Testis (tissue), 3 donors: ENCODE data around the gene ADK. TPM values are rescaled to one million over a fixed set of nuclear protein-coding genes. Genes with fewer than 3 reads are reported as not detected.
"Not testable (repeated sequence)": the region's sequence is repeated elsewhere in the genome, so short reads cannot be mapped to it uniquely, and the experiment has no call there.

Experiments used
- DNase-seq: peaks from one replicate; pipeline ENCODE4 v3.0.0-alpha.2; 2019
- H3K27ac ChIP-seq, 2 donors: fragments of 200-600 bp; sonication (generic); one replicate each; pipeline ENCODE4 v1.5.1; 2019
- H3K27me3 ChIP-seq: fragments of 200-600 bp; sonication (generic); one replicate; pipeline ENCODE4 v1.5.1; 2019
- H3K36me3 ChIP-seq: fragments of 200-600 bp; sonication (generic); one replicate; pipeline ENCODE4 v1.5.1; 2017; ENCODE audit warnings: low read depth; ENCODE audit errors: missing control alignments
- H3K4me1 ChIP-seq: fragments of 200-600 bp; sonication (generic); one replicate; pipeline ENCODE4 v1.5.1; 2019
- H3K4me3 ChIP-seq, 2 donors: fragments of 200-600 bp; sonication (generic); one replicate each; pipeline ENCODE4 v1.5.1; 2017 to 2019
- H3K9me3 ChIP-seq: fragments of 200-600 bp; sonication (generic); one replicate; pipeline ENCODE4 v1.5.1; 2017
- POLR2A ChIP-seq: fragments of 450-650 bp; IDR thresholded peaks from one replicate; pipeline ENCODE4 v1.6.1; 2017; ENCODE audit warnings: antibody characterized with exemption, mild to moderate bottlenecking, moderate library complexity
- WGBS, 2 donors: methylation state at CpG; one replicate each; pipeline ENCODE4 v1.1.5; 2018; 5-methylcytosine and 5-hydroxymethylcytosine counted together
- intact Hi-C: fragments of 100-400 bp; cut with DNase I; formaldehyde crosslinking; loops from one replicate; pipeline ENCODE4 v1.15.1; 2023; ENCODE audit warnings: low total_unique reads
- polyA plus RNA-seq: library from polyadenylated mRNA; stranded (reverse); fragments of 350-450 nt; fragmentation: Illumina TruSeq; extraction: RNeasy Lipid Tissue Mini Kit (QIAGEN cat#74804); gene quantifications from one replicate; pipeline ENCODE4 v1.2.3, GENCODE V29; 2014; ENCODE audit warnings: low read depth, low replicate concordance; ENCODE audit not compliant: insufficient read depth
- total RNA-seq, 2 donors: library from RNA; depleted of rRNA; stranded (reverse); fragments of >200 nt; gene quantifications; one replicate each; pipeline ENCODE4 v1.2.3, GENCODE V29; 2016
- TF ChIP-seq, protein P1 (sequence below), 3 experiments: fragments of 450-650 bp in 2 of 3; fragments of 200-600 bp in 1 of 3; sonication (generic) in 1 of 3; IDR thresholded peaks; one replicate each; pipeline ENCODE4 v1.5.1; 2016 to 2019; ENCODE audit warnings: antibody characterized with exemption in 3 of 3, mild to moderate bottlenecking in 2 of 3, moderate library complexity in 1 of 3

Gene ADK
- total and polyA plus RNA-seq, 3 donors from 2014 or later, result 23.3 to 61.8 (median 55.3) TPM

GRCh38 chr10:74122060-74122459 lies 29.0 kb upstream of the ADK start:
- H3K9me3 ChIP-seq, result no peaks in the 10 kb centered on the region
- 57 to 63% methylated on average over 3 of the region's 3 CpGs for WGBS, 2 donors
- no peaks in the 10 kb centered on the region for H3K27me3 ChIP-seq
- DNase-seq, result no peak
- no peaks in the 10 kb centered on the region for H3K4me1 ChIP-seq
- H3K27ac ChIP-seq, result no peak overlapping the region
- no peaks in the 10 kb centered on the region for H3K36me3 ChIP-seq
- TF ChIP-seq, protein P1, sequence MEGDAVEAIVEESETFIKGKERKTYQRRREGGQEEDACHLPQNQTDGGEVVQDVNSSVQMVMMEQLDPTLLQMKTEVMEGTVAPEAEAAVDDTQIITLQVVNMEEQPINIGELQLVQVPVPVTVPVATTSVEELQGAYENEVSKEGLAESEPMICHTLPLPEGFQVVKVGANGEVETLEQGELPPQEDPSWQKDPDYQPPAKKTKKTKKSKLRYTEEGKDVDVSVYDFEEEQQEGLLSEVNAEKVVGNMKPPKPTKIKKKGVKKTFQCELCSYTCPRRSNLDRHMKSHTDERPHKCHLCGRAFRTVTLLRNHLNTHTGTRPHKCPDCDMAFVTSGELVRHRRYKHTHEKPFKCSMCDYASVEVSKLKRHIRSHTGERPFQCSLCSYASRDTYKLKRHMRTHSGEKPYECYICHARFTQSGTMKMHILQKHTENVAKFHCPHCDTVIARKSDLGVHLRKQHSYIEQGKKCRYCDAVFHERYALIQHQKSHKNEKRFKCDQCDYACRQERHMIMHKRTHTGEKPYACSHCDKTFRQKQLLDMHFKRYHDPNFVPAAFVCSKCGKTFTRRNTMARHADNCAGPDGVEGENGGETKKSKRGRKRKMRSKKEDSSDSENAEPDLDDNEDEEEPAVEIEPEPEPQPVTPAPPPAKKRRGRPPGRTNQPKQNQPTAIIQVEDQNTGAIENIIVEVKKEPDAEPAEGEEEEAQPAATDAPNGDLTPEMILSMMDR (IDR thresholded peaks at IDR 0.05), result no peak
- no peak for TF ChIP-seq POLR2A
- H3K4me3 ChIP-seq, result no peak overlapping the region
- intact Hi-C loops, result no loop called here

- H3K9me3 ChIP-seq, result no peaks in the 10 kb centered on the region
- DNase-seq, result no peak
- no peak overlapping the region for H3K27ac ChIP-seq
- no peaks in the 10 kb centered on the region for H3K36me3 ChIP-seq
- H3K4me1 ChIP-seq, result no peaks in the 10 kb centered on the region
- no peak overlapping the region for H3K4me3 ChIP-seq
- H3K27me3 ChIP-seq, result no peaks in the 10 kb centered on the region
- 0 to 32% methylated on average over 1 of the region's 1 CpG for WGBS, 2 donors
- no peak for TF ChIP-seq POLR2A
- TF ChIP-seq, protein P1 (IDR thresholded peaks at IDR 0.05), result no peak
- intact Hi-C loops, result no loop called here
These were observed 27.9 kb upstream of the ADK start for GRCh38 chr10:74123081-74123480.

GRCh38 chr10:74133923-74134820 lies 16.8 kb upstream of the ADK start:
- no peak overlapping the region for H3K27ac ChIP-seq
- no peaks in the 10 kb centered on the region for H3K4me1 ChIP-seq
- H3K27me3 ChIP-seq, result no peaks in the 10 kb centered on the region
- TF ChIP-seq POLR2A, result no peak
- TF ChIP-seq, protein P1 (IDR thresholded peaks at IDR 0.05), result no peak
- intact Hi-C loops, result no loop called here
- no peak for DNase-seq
- 94% methylated on average over 11 of the region's 11 CpGs for WGBS, 2 donors
- no peaks in the 10 kb centered on the region for H3K36me3 ChIP-seq
- H3K4me3 ChIP-seq, result no peak overlapping the region
- no peaks in the 10 kb centered on the region for H3K9me3 ChIP-seq

- 90 to 92% methylated on average over 3 of the region's 3 CpGs for WGBS, 2 donors
- no peak overlapping the region for H3K27ac ChIP-seq
- no peaks in the 10 kb centered on the region for H3K9me3 ChIP-seq
- no peaks in the 10 kb centered on the region for H3K4me1 ChIP-seq
- no peak for DNase-seq
- no peaks in the 10 kb centered on the region for H3K27me3 ChIP-seq
- intact Hi-C loops, result no loop called here
- no peak overlapping the region for H3K4me3 ChIP-seq
- H3K36me3 ChIP-seq, result no peaks in the 10 kb centered on the region
- no peak for TF ChIP-seq POLR2A
- TF ChIP-seq, protein P1 (IDR thresholded peaks at IDR 0.05), result no peak
These were observed 15.6 kb upstream of the ADK start for GRCh38 chr10:74135452-74135851.

DNA sequence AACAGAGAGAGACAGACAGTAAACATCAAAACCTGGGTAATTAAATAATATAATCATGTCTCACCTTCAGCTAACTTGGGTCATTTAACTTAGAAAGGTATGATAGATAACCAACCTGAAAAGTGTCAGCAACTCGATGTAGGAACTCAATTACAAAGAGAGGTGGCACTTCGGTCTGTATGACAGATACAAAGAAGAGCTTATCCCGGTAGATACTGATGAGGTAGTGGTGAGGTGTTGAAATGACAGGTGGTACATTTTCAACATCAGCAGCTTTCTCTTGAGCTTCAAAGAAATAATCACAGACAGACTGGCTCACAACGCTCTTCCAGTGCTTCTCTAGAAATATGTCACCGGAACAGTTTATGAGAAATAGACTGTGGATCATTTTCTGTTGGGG lies 13.0 kb upstream of the ADK start:
- WGBS, 2 donors, result 96% methylated on average over 5 of the region's 5 CpGs
- Histone ChIP-seq H3K4me3 (no peak overlapping the region), H3K4me1 (no peaks in the 10 kb centered on the region), H3K36me3 (no peaks in the 10 kb centered on the region), H3K27ac (no peak overlapping the region), H3K27me3 (no peaks in the 10 kb centered on the region), H3K9me3 (no peaks in the 10 kb centered on the region)
- TF ChIP-seq POLR2A, result no peak
- TF ChIP-seq, protein P1 (IDR thresholded peaks at IDR 0.05), result no peak
- intact Hi-C loops, result no loop called here
- DNase-seq, result no peak

DNA sequence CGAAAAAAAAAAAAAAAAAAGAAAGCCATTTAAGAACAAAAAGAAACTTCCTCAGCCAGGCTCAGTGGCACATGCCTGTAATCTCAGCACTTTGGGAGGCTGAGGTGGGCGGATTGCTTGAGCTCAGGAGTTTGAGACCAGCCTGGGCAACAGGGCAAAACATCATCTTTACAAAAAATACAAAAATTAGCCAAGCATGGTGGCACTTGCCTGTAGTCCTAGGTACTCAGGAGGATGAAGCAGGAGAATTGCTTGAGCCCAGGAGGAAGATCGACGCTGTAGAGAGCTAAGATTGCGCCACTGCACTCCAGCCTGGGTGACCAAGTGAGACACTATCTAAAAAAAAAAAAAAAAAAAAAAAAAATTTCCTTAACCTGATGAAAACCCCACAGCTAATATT lies 12.4 kb upstream of the ADK start:
- DNase-seq, H3K36me3 ChIP-seq: not testable (repeated sequence)
- 92 to 96% methylated on average over 5 of the region's 5 CpGs for WGBS, 2 donors

More for the DNA sequence above, 12.4 kb upstream of the ADK start:
- H3K4me3 ChIP-seq, H3K4me1 ChIP-seq, H3K9me3 ChIP-seq, H3K27me3 ChIP-seq, intact Hi-C loops, H3K27ac ChIP-seq: not testable (repeated sequence)
